ENCODE results near the gene NT5C2. TPM values are rescaled to one million over a fixed set of nuclear protein-coding genes. Genes with fewer than 3 reads are reported as not detected.
A peak's percentile ranks its signal among the peaks of the same experiment; 100 is the strongest.

Gene NT5C2
- total and polyA plus RNA-seq, 2 of the 4 experiments (the other 2 are of a cell fraction) = 60.0 to 65.1 TPM

DNA sequence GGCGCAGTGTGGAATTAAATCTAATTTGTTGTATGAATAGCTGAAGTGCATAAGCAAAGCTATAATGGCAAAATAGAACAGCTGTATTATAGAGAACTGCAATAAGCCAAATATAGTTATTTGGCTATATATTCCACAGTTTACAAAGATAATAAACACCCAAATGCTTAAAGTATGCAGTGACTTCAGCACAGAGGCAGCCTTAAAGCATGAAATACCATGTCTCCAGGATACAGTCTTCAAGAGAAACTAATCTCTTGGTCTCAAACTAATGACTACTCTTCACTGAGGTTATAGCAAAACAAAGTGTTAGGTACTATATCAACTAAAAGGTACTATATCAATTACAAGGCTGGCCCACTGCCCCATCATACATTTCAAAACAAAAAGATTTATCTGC, 48.0 kb downstream of the NT5C2 start:
- Histone ChIP-seq H2BK15ac (ENCODE audit: low read depth, low read length) (0 out of 3 replicates have a peak overlapping the region, but pooled peaks have one; percentile 47), H3K56ac (ENCODE audit: extremely low read depth, insufficient read depth, low read length) (peak overlapping the region; percentile 37; the same call in 1 of the 2 replicates), H2AK9ac (replicated peaks; ENCODE audit: low read depth, low read length, poor library complexity) (no peak overlapping the region), H3K27me3 (ENCODE audit: control insufficient read depth, insufficient read depth, low read length) (no peaks in the 10 kb centered on the region), H2BK20ac (ENCODE audit: low read depth, low read length) (peak overlapping the region; percentile 52; the same call in 1 of the 2 replicates), H3K9ac (ENCODE audit: low read depth, low read length) (peak overlapping the region; percentile 61; the same call in 1 of the 2 replicates), H3K23ac (ENCODE audit: low read depth, low read length) (no peak overlapping the region), H3K79me1 (ENCODE audit: low read depth in 1 of 2, low read length in 2 of 2) (peaks cover 19 to 61% of the 10 kb centered on the region in 2 experiments; a peak in 3 of 4 replicates), H2AFZ (replicated peaks; ENCODE audit: low read length, poor library complexity) (no peak overlapping the region), H3K18ac (ENCODE audit: low read depth, low read length) (peak overlapping the region; percentile 71; the same call in 1 of the 2 replicates), H3K9me1 (ENCODE audit: insufficient read depth, low read length) (peaks cover 7% of the 10 kb centered on the region), H3K4me3 (ENCODE audit: insufficient read depth, low read depth, low read length) (peak overlapping the region; percentile 1; the same call in 1 of the 2 replicates), H3K4me1 (ENCODE audit: control insufficient read depth, insufficient read depth, low read length) (peaks cover 17% of the 10 kb centered on the region), H3K27ac (ENCODE audit: insufficient read depth, low read length) (no peak overlapping the region; the same call in 1 of the 2 replicates), H3K4me2 (ENCODE audit: low read depth, low read length) (peak overlapping the region; percentile 91; the same call in 1 of the 2 replicates), H4K5ac (ENCODE audit: low read depth, low read length) (no peak overlapping the region; the same call in 1 of the 2 replicates), H4K91ac (ENCODE audit: insufficient read depth, low read depth, low read length) (no peak overlapping the region; the same call in 1 of the 2 replicates), H2BK5ac (ENCODE audit: low read depth, low read length, poor library complexity, severe bottlenecking) (peak overlapping the region; percentile 91), H3K14ac (replicated peaks; ENCODE audit: low read depth, low read length) (0 out of 2 replicates have a peak overlapping the region, but pooled peaks have one; percentile 47), H4K8ac (ENCODE audit: low read depth in 2 of 2, low read length in 2 of 2) (peak overlapping the region in 1 of 2 experiments; percentile 62; a peak in 1 of 4 replicates), H3K9me3 (ENCODE audit: control insufficient read depth, insufficient read depth, low read length) (no peaks in the 10 kb centered on the region), H3K4ac (ENCODE audit: low read depth, low read length) (no peak overlapping the region; the same call in 1 of the 2 replicates), H3K36me3 (ENCODE audit: control insufficient read depth, insufficient read depth, low read length) (peaks cover 7% of the 10 kb centered on the region), H4K20me1 (ENCODE audit: insufficient read depth, low read length) (no peaks in the 10 kb centered on the region), H2AK5ac (ENCODE audit: low read depth, low read length) (no peak overlapping the region), H2BK120ac (ENCODE audit: low read depth, low read length) (peak overlapping the region; percentile 56; the same call in 1 of the 2 replicates)
- dilution Hi-C loops (cut with HindIII; ENCODE audit: low sequenced_read_pairs, unreplicated experiment) (no loop called here), in situ Hi-C loops (cut with MboI; ENCODE audit: low sequenced_read_pairs) (no loop called here), intact Hi-C loops (cut with micrococcal nuclease) (loop anchor here (1.0 to 5.0 kb wide), 2 partner anchors 8 to 33 kb away; no protein-coding TSS in a partner anchor)
- POLR2A ChIA-PET (ENCODE audit: unreplicated experiment) = no interaction called here
- no TSS peak for BruUV-seq (replicated peaks)
- ATAC-seq (ENCODE audit: low read depth) (peak; percentile 92), DNase-seq (peak; percentile 82)
- CTCF ChIA-PET = interaction anchor here (0.8 kb wide), 1 partner anchor 94 kb away, joined by 3 read pairs; no protein-coding TSS in a partner anchor
- WGBS, 2 experiments (ENCODE audit: extremely low coverage in 2 of 2, insufficient read length in 1 of 2) = no CpG with 5 or more reads among the region's 1 CpG
- TF ChIP-seq CEBPB (IDR thresholded peaks at IDR 0.05; ENCODE audit: low read depth, low read length) (no peak), SMC3 (IDR thresholded peaks at IDR 0.05; ENCODE audit: low read depth, low read length) (no peak), RAD21 (IDR thresholded peaks at IDR 0.05; ENCODE audit: low read length) (no peak), MAFK (IDR thresholded peaks at IDR 0.05; ENCODE audit: low read depth, low read length) (no peak), CHD1 (IDR thresholded peaks at IDR 0.05; ENCODE audit: low read depth, low read length) (no peak), BHLHE40 (IDR thresholded peaks at IDR 0.05; ENCODE audit: low read depth, low read length) (no peak), RFX5 (IDR thresholded peaks at IDR 0.05; ENCODE audit: low read depth, low read length) (no peak), MXI1 (IDR thresholded peaks at IDR 0.05; ENCODE audit: borderline replicate concordance, low read depth, low read length) (no peak), NFE2L2 (IDR thresholded peaks at IDR 0.05; ENCODE audit: low read depth, low read length) (no peak)
- TF ChIP-seq, protein P1, sequence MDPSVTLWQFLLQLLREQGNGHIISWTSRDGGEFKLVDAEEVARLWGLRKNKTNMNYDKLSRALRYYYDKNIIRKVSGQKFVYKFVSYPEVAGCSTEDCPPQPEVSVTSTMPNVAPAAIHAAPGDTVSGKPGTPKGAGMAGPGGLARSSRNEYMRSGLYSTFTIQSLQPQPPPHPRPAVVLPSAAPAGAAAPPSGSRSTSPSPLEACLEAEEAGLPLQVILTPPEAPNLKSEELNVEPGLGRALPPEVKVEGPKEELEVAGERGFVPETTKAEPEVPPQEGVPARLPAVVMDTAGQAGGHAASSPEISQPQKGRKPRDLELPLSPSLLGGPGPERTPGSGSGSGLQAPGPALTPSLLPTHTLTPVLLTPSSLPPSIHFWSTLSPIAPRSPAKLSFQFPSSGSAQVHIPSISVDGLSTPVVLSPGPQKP (IDR thresholded peaks at IDR 0.05; ENCODE audit: borderline replicate concordance, low read depth, low read length) = no peak
- TF ChIP-seq, protein P2, sequence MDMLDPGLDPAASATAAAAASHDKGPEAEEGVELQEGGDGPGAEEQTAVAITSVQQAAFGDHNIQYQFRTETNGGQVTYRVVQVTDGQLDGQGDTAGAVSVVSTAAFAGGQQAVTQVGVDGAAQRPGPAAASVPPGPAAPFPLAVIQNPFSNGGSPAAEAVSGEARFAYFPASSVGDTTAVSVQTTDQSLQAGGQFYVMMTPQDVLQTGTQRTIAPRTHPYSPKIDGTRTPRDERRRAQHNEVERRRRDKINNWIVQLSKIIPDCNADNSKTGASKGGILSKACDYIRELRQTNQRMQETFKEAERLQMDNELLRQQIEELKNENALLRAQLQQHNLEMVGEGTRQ (IDR thresholded peaks at IDR 0.05; ENCODE audit: low read depth, low read length) = no peak

Measured in IMR-90 (cell line).